ENCODE results near the gene SLC8A3.

- TF ChIP-seq POLR2AphosphoS5 (IDR thresholded peaks at IDR 0.05; ENCODE audit: insufficient read depth, low read depth, low read length) = no peak
- no peak for TF ChIP-seq POLR2A (IDR thresholded peaks at IDR 0.05; ENCODE audit: low read depth, low read length)
Measured at GRCh38 chr14:70121521-70121920, 67.2 kb downstream of the SLC8A3 start.

All from endothelial cell of umbilical vein (primary cell).